ENCODE data around the gene RNF103. TPM values are rescaled to one million over a fixed set of nuclear protein-coding genes. Genes with fewer than 3 reads are reported as not detected.
A peak's percentile ranks its signal among the peaks of the same experiment; 100 is the strongest.

The RNF103 gene
- total and polyA plus RNA-seq, 2 of the 8 experiments (the other 6 are each of a cell fraction or from before 2014, with no cell fraction given): 3.3 to 7.4 TPM

DNA sequence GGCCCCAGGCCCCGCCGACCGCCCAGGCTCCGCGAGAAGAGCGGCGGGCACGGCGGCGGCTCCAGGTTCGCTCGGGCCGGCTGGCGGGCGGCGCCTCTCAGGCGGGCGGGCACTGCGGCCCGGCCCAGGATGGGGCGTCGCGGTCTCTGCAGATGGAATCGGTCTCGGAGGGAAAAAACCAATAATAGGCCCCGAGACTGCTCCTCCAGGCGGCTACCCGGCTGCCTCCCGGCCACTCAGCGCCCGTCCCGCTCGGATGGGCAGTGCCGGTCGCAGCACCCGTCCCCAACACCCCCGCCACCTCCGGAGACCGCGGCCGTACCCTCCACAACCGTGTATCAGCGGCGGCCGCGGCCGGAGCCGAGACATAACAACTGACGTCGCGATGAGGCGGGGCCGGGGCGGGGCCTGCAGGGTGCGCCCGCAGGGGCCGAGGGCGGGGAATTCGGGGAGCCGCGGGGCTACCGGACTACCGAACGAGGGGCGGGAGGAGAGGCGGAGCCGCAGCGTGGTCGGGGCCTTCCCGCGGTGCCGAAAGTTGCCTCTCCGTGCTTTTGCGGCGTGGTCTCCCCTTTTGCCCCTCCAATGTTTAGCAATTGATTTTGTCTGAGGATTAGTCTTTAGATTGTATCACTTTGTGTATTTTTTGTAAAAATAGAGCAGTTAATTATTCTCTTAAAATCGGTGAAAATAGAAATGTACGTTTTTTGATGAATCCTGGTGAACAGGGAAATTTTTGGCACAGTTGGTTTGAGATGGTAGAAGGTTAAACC lies at the start of gene RNF103 (continued):
- TF ChIP-seq KDM4A (IDR thresholded peaks at IDR 0.05; ENCODE audit: low read depth, low read length, severe bottlenecking): peak; percentile 73
- TF ChIP-seq, protein P1, sequence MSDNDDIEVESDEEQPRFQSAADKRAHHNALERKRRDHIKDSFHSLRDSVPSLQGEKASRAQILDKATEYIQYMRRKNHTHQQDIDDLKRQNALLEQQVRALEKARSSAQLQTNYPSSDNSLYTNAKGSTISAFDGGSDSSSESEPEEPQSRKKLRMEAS (IDR thresholded peaks at IDR 0.05): peak; percentile 84
- TF ChIP-seq TAF7 (optimal IDR thresholded peaks at IDR 0.05; ENCODE audit: borderline replicate concordance, low read depth, low read length): peak; percentile 65
- TF ChIP-seq PHF8 (conservative IDR thresholded peaks at IDR 0.05; ENCODE audit: low read depth, low read length): peak; percentile 80
- 0 out of 2 replicates have a peak, but pooled peaks have one; percentile 11 for TF ChIP-seq SP1 (IDR thresholded peaks at IDR 0.05; ENCODE audit: low read depth, low read length)
- TF ChIP-seq KDM5A (IDR thresholded peaks at IDR 0.05; ENCODE audit: low read length): no peak
- peak; percentile 88 for TF ChIP-seq TAF1 (IDR thresholded peaks at IDR 0.05; ENCODE audit: low read depth, low read length)
- TF ChIP-seq TBP (IDR thresholded peaks at IDR 0.05; ENCODE audit: low read depth, low read length): peak; percentile 81; the same call in 1 of the 2 replicates
- TF ChIP-seq POLR2A (IDR thresholded peaks at IDR 0.05; ENCODE audit: control extremely low read depth in 1 of 2, low read depth in 2 of 2, low read length in 2 of 2): peak; percentile 88 to 92
- TF ChIP-seq POLR2AphosphoS5 (IDR thresholded peaks at IDR 0.05; ENCODE audit: low read depth, low read length): peak; percentile 87
- no peak for TF ChIP-seq ZNF274 (IDR thresholded peaks at IDR 0.05; ENCODE audit: borderline replicate concordance, extremely low read depth, low read length)
- TF ChIP-seq CHD2 (IDR thresholded peaks at IDR 0.05; ENCODE audit: low read length): 0 out of 2 replicates have a peak, but pooled peaks have one; percentile 19

Data from H1 (cell line).